ENCODE results near the gene KIF21A. TPM values are rescaled to one million over a fixed set of nuclear protein-coding genes. Genes with fewer than 3 reads are reported as not detected.

Gene KIF21A
- total RNA-seq, 4 donors from 2014 or later = 28.4 to 36.4 (median 33.1) TPM

DNA sequence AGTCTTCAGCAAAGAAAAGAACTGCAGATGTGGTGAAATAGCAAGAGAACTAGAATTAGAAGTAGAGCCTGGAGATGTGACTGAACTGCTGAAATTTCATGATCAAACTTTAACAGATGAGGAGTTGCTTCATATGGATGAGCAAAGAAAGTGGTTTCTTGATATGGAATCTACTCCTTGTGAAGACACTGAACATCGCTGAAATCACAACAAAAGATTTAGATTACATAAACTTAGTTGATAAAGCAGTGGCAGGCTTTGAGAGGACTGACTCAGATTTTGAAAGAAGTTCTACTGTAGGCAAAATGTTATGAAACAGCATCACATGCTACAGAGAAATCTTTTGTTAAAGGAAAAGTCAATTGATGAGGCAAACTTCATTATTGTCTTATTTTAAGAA, 175.0 kb downstream of the KIF21A start:
- intact Hi-C loops (cut with DNase I; ENCODE audit: low total_unique reads) = no loop called here
- ATAC-seq (no peak), DNase-seq (no peak)
- no peaks in the 10 kb centered on the region for H3K27me3 ChIP-seq
- no peaks in the 10 kb centered on the region for H3K4me1 ChIP-seq
- TF ChIP-seq POLR2A (IDR thresholded peaks at IDR 0.05) = no peak
- TF ChIP-seq, protein P1, sequence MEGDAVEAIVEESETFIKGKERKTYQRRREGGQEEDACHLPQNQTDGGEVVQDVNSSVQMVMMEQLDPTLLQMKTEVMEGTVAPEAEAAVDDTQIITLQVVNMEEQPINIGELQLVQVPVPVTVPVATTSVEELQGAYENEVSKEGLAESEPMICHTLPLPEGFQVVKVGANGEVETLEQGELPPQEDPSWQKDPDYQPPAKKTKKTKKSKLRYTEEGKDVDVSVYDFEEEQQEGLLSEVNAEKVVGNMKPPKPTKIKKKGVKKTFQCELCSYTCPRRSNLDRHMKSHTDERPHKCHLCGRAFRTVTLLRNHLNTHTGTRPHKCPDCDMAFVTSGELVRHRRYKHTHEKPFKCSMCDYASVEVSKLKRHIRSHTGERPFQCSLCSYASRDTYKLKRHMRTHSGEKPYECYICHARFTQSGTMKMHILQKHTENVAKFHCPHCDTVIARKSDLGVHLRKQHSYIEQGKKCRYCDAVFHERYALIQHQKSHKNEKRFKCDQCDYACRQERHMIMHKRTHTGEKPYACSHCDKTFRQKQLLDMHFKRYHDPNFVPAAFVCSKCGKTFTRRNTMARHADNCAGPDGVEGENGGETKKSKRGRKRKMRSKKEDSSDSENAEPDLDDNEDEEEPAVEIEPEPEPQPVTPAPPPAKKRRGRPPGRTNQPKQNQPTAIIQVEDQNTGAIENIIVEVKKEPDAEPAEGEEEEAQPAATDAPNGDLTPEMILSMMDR (IDR thresholded peaks at IDR 0.05 in 4 of 5, conservative IDR thresholded peaks at IDR 0.05 in 1 of 5) = no peak
- no peak overlapping the region for H3K4me3 ChIP-seq
- H3K36me3 ChIP-seq = no peaks in the 10 kb centered on the region
- H3K27ac ChIP-seq = no peak overlapping the region
- in situ Hi-C loops (cut with MboI; ENCODE audit: low sequenced_read_pairs in 4 of 4) = loop anchor here in 1 of 4 donors (25.0 kb wide), 2 partner anchors 131 to 931 kb away; no protein-coding TSS in a partner anchor
- no peaks in the 10 kb centered on the region for H3K9me3 ChIP-seq

DNA sequence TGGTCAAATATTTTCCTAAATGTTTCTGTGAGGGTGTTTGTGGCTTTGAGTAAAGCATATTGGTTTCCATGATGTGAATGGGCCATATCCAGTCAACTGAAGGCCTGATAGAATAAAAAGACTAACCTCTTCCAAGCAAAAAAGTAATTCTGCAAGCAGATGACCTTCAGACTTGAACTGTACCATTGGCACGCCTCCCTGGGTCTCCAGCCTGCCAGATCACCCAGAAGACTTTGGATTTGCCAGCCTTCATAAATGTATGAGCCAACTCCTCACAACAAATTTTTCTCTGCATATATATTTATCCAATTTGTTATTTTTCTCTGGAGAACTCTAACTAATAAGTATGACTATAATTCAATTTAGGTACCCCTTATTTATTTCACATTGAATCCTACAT, 190.3 kb downstream of the KIF21A start:
- no peaks in the 10 kb centered on the region for H3K4me1 ChIP-seq
- in situ Hi-C loops (cut with MboI; ENCODE audit: low sequenced_read_pairs in 4 of 4) = loop anchor here in 1 of 4 donors (25.0 kb wide), 2 partner anchors 115 to 915 kb away; no protein-coding TSS in a partner anchor
- ATAC-seq = no peak
- intact Hi-C loops (cut with DNase I; ENCODE audit: low total_unique reads) = no loop called here
- no peaks in the 10 kb centered on the region for H3K36me3 ChIP-seq
- H3K27me3 ChIP-seq = no peaks in the 10 kb centered on the region
- DNase-seq = no peak
- no peak overlapping the region for H3K27ac ChIP-seq
- no peak overlapping the region for H3K4me3 ChIP-seq
- TF ChIP-seq, protein P1 (IDR thresholded peaks at IDR 0.05 in 4 of 5, conservative IDR thresholded peaks at IDR 0.05 in 1 of 5) = no peak
- TF ChIP-seq POLR2A (IDR thresholded peaks at IDR 0.05) = no peak
- H3K9me3 ChIP-seq = no peaks in the 10 kb centered on the region

Other genes with a start within 250 kb of the KIF21A start
- under 1 TPM in 3 of 4 donors, not detected in 1; 0.07 to 0.20 (median 0.10) TPM for gene ABCD2, start 176.7 kb upstream of the KIF21A start, total RNA-seq